Stimulated activated CD8-positive, alpha-beta memory T cell treated with anti-CD3 and anti-CD28 coated beads, Interleukin-15, amount 100 ng/mL, for 48 hours (primary cell): ENCODE measurements around the gene OAF.

ENCODE experiments used
- DNase-seq, 2 donors: peaks; one replicate each; pipeline ENCODE4 v3.0.0-alpha.2; 2020; ENCODE audit warnings: low read depth in 2 of 2

The OAF gene

GRCh38 chr11:120183701-120184141 is 27.1 kb upstream of the OAF start:
- DNase-seq = no peak

DNA sequence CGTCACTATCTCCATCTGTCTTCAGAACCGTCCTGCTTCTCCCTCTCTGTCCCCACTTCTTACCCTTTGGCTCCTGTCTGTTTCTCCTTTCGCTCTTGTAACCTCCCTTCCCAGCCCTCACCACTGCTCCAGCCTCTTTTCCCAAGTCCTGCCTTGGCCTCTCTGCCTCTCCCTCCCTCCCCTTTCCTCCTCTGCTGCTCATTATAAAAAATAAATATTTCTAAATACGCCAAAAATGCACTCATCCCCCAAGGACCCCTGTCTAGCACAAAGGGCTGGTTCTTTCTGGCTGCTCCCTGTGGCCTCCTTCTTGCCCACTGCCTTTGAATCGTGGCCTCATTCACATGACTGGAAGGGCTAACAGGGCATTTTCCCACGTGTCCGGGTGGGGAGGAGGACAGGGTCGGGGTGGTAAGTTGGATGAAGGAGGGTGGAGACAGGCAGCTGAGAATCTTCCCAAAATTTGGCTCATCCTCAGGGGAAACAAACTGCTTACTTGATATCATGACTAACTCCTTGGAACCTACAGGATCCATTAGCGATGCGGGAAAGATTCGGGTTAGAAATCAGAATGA is 26.4 kb upstream of the OAF start:
- no peak for DNase-seq

DNA sequence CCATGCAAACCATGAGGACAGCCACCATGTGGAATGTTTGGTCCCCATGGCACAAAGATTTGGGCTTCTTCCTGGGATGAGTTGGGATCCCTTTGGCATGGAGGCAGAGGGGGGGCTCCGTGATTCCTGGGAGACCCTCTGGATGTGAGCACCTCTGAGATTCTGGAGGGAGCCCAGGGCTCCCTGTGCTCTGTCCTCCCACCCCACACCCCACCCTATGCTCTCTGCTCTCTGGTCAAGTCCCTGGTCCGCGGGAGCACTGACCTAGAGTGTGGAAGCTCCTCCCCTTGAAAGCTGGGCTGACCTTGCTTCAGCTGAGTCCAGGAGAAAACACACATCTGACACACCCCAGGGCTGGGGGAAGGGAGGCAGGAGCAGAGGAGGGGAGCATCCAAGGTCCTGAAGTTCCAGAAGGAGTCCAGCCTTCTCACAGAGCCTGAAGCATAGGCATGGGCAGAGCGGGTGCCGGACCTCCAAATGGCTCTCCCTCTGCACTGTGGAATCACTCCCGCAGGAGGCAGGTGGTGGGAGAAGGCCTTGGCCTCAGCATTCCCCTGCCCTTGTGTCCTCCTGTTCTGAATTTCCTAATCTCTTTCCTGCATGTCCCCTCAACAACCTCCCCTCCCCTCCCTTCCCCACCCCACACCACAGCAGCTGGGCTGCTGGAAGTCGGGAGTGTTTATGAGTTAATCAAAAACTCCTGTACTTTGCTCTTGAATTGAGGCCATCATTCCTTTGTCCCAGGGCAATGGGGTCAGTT is 25.7 kb upstream of the OAF start:
- DNase-seq = no peak

- no peak for DNase-seq
Measured at GRCh38 chr11:120185706-120186455, 25.0 kb upstream of the OAF start.

DNA sequence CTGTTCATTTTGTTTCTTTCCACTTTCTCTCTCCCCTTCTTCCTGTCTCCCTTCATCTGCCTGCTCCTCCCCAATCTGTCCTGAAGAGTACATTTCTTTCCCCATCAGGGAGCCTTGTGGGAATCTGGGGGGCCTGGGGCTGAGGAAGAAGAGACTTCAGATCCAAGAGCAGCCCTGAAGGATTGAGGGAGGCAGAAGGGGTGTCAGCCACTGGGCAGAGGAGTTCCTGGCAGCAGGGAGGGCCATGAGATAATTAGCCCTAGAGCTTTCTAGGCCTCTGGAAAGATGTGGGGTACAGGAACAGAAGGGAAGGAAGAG is 24.4 kb upstream of the OAF start:
- DNase-seq = no peak

DNA sequence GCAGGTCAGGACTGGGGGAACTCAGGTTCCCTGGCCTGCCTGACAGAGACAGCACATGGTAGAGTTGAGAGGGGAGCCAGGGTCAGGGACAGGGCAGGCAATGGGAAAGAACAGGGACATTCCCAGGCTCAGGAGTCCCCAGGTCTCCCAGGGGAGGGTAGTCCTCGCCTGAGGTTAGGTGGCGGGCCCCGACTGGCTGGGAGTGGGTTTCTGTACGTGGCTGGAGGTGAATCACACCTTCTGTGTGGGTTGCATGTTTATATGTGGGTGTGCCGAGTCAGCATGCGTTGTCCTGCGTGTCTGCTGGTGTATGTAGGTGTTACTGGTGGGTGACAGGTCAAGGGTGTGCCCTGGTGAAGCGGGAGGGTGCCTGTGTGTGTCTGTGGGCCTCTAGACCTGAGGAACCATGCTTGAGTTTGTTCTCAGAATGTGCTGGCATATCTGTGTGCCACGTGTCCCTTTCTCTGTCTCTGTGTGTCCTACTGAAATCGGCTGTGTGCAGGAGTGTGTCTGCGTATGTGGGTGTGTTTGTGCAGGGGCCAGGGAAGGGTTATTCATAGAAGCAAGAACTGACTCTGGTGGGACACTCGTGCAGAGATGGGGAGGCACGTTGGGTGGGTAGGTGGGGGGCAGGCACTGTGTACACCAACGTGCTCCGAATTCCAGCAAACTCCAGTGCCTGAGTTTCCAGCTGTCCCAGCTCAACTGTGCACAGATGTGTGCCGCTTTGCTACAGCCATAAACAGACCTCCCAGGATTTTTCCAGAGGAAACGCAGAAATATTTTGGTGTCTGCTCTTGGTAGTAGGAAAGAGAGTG is 23.8 kb upstream of the OAF start:
- DNase-seq = peak in 1 of 2 donors; percentile 4

DNA sequence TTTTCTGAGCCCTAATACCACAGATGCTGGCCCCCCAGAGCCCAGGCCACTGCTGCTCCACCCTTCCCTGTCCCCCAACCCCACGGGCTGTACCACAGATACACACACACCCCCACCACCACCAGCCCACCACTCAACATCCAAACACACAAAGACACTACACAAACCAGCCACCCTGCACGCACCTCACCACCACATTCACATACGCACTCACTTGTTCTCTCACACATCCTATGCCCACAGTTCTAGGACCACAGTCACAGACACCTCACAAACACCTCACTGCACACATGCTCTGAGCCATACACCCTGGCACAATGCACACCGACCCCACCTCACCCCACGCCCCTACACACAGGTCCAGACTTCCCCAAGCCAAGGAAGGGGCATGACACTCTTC is 22.5 kb upstream of the OAF start:
- no peak for DNase-seq

GRCh38 chr11:120188811-120189455 is 21.9 kb upstream of the OAF start:
- DNase-seq = no peak

DNA sequence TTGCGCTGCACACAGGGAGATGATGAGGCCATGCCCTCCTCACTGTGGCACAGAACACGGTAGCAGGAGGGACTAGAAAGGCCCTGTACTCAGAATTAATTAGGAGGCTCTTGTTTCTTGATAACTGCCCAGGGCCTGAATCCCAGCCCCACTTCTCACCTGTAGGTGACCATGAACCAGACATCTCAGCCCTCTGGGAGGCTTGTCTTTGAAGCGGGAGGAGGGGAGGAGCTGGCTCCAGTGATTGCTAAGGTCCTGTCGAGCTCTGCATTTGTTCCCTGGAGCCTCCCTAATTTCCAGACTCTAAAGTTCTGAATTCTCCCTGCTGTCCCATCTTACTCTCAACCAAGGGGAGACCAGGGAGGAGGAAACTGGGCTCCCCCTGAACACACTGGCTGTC is 19.8 kb upstream of the OAF start:
- DNase-seq = no peak

- DNase-seq = no peak
Measured at GRCh38 chr11:120192831-120193625, 17.8 kb upstream of the OAF start.

DNA sequence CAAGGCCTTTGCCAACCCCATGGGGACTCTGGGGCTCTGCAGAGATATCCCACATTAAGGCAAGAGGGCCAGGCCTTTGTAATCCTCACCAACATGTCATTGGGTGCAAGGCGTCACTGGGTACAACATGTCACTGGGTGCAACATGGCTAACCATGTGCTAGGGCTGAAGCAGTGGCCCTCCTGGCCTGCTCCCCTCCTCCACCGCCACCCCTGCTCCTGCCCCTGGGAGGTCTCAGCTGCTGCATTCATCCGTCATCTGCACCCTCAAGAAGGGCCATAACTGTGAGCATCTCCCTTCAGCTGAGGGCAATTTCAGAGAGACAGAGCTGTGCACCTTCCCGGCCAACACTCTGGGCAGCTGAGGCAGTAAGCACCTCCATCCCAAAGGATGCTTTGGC is 16.7 kb upstream of the OAF start:
- no peak for DNase-seq

GRCh38 chr11:120195601-120196320 is 15.1 kb upstream of the OAF start:
- no peak for DNase-seq

GRCh38 chr11:120196826-120197225 is 14.0 kb upstream of the OAF start:
- DNase-seq = no peak

DNA sequence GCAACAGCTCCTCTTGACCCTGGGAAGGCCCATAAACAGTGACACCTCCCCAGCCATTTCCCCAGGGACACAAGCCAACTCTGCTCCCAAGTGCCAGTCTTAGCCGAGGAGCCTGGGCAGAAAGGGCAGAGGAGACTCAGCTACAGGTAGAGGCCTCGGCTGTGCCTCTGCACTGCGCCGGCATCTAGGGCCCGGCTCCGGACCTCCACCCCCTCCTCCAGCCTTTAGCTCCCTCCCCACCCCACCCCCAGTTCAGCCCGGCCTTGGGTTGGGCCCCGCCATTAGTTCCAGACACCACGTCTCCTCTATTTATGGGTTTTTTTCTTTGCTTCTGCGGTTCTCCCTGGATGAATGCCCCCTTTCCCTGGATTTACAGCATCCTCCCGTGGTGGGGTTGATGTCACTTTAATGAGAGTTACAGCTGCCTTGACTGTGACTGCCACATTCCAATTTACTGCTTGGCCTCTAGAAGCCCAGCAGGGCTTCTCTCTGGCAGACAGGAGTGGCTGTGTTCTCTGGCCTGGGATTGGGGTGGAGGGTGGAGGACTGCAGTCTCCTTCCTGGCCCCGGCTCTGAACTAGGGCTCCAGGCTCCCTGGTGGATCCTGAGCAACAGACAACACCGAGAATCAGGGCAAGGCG is 13.5 kb upstream of the OAF start:
- no peak for DNase-seq

DNA sequence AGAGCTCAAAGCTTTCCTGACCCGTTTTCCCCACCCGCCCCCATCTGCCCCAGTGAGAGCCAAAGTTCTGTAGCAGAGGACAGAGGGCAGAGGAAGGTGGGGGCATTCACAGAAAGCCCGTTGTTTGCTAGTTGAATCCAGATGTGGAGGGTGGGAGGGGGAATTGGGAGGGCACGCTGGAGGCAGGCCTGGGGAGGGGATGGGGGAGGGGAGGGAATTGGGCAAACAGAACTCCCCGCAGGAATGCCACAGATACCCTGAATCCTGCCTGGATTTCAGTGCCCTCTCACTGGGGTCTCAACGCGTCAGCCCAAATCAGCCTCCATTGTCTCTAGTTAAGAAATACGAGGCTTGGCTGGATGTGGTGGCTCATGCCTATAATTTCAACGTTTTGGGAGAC is 12.9 kb upstream of the OAF start:
- DNase-seq = no peak

GRCh38 chr11:120198403-120198786 is 12.4 kb upstream of the OAF start:
- no peak for DNase-seq

GRCh38 chr11:120198787-120199469 is 11.9 kb upstream of the OAF start:
- DNase-seq = no peak

DNA sequence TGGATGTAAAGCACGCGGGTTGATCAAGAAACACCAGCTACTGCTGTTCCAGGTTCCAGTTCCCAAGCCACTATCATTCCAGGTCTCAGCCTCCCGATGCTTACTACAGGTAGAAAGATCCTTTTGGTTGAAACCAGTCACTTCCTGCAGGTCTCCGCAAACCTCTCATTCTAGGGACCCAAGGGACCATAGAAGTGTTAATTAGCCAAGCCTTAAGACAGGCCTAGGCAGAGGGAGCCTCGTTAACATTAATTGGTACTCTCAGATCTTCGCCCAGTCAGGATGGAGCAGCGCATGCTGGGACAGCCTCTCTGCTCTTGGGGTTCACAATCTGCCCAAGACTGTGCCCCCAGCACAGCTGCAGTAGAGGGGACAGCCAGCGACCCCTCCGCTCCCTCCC is 11.2 kb upstream of the OAF start:
- DNase-seq = no peak

DNA sequence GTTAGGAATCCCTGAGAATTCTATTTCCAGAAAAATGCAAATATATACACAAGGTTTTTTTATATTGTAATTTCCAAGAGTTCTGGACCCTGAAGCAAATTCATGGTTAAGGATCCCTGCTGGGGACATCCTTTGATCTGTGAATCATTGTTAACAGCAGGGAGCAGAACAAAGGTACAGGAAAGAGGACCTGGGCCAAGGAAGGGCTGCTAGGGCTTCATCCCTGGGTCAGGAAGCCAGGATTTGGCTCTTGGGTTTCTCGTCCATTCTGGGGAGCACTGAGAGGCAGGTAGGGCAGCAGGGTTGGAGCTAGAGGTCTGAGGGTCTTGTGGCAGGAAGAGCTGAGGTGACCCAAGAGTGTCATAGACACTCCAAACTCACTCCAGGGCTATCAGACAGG is 10.2 kb upstream of the OAF start:
- DNase-seq = no peak
